ENCODE results near the gene IAH1.

Gene IAH1

GRCh38 chr2:9467687-9468086 lies 6.7 kb upstream of the IAH1 start:
- Histone ChIP-seq H3K56ac (ENCODE audit: low read length) (no peak overlapping the region), H3K27ac (ENCODE audit: low read depth, low read length) (no peak overlapping the region), H4K8ac (ENCODE audit: low read depth, low read length) (no peak overlapping the region), H3K79me2 (ENCODE audit: control insufficient read depth, insufficient read depth, low read length) (no peaks in the 10 kb centered on the region), H3K9ac (ENCODE audit: low read length) (no peak overlapping the region), H3K4me3 (ENCODE audit: low read length) (no peak overlapping the region), H3K27me3 (ENCODE audit: insufficient read depth, low read length, poor library complexity) (no peaks in the 10 kb centered on the region), H2AK5ac (ENCODE audit: low read length) (no peak overlapping the region), H3K36me3 (ENCODE audit: control insufficient read depth, insufficient read depth, low read length) (peaks cover 5% of the 10 kb centered on the region), H3K23ac (ENCODE audit: low read length) (no peak overlapping the region), H2BK15ac (replicated peaks; ENCODE audit: low read depth) (no peak overlapping the region), H3K18ac (ENCODE audit: low read length) (no peak overlapping the region), H3K4me2 (ENCODE audit: low read length) (no peak overlapping the region), H3K79me1 (ENCODE audit: low read length) (no peaks in the 10 kb centered on the region), H2BK5ac (ENCODE audit: low read length) (no peak overlapping the region), H3K4me1 (ENCODE audit: control insufficient read depth, low read depth, low read length) (no peaks in the 10 kb centered on the region), H3K4ac (ENCODE audit: low read depth, low read length) (no peak overlapping the region), H4K5ac (ENCODE audit: low read length) (no peak overlapping the region), H2BK120ac (ENCODE audit: low read depth, low read length) (no peak overlapping the region)
- DNase-seq = no peak
- WGBS (ENCODE audit: extremely low coverage, insufficient coverage, low lambda C conversion rate) = no CpG with 5 or more reads among the region's 10 CpGs

GRCh38 chr2:9471206-9471605 lies 3.1 kb upstream of the IAH1 start:
- no peak overlapping the region for H3K18ac ChIP-seq (ENCODE audit: low read length)
- DNase-seq = no peak
- peaks cover 4% of the 10 kb centered on the region for H3K36me3 ChIP-seq (ENCODE audit: control insufficient read depth, insufficient read depth, low read length)
- no peaks in the 10 kb centered on the region for H3K79me2 ChIP-seq (ENCODE audit: control insufficient read depth, insufficient read depth, low read length)
- H3K79me1 ChIP-seq (ENCODE audit: low read length) = no peaks in the 10 kb centered on the region
- H2BK15ac ChIP-seq (replicated peaks; ENCODE audit: low read depth) = no peak overlapping the region
- no peak overlapping the region for H3K23ac ChIP-seq (ENCODE audit: low read length)
- H3K27me3 ChIP-seq (ENCODE audit: insufficient read depth, low read length, poor library complexity) = no peaks in the 10 kb centered on the region
- H3K9ac ChIP-seq (ENCODE audit: low read length) = no peak overlapping the region
- WGBS (ENCODE audit: extremely low coverage, insufficient coverage, low lambda C conversion rate) = no CpG with 5 or more reads among the region's 5 CpGs
- H3K27ac ChIP-seq (ENCODE audit: low read depth, low read length) = no peak overlapping the region
- H3K4ac ChIP-seq (ENCODE audit: low read depth, low read length) = no peak overlapping the region
- no peak overlapping the region for H3K4me3 ChIP-seq (ENCODE audit: low read length)
- no peak overlapping the region for H2BK120ac ChIP-seq (ENCODE audit: low read depth, low read length)
- no peaks in the 10 kb centered on the region for H3K4me1 ChIP-seq (ENCODE audit: control insufficient read depth, low read depth, low read length)
- H3K4me2 ChIP-seq (ENCODE audit: low read length) = no peak overlapping the region
- no peak overlapping the region for H3K56ac ChIP-seq (ENCODE audit: low read length)
- no peak overlapping the region for H4K8ac ChIP-seq (ENCODE audit: low read depth, low read length)
- H2BK5ac ChIP-seq (ENCODE audit: low read length) = no peak overlapping the region
- no peak overlapping the region for H2AK5ac ChIP-seq (ENCODE audit: low read length)
- H4K5ac ChIP-seq (ENCODE audit: low read length) = no peak overlapping the region

- Histone ChIP-seq H3K79me2 (ENCODE audit: control insufficient read depth, insufficient read depth, low read length) (no peaks in the 10 kb centered on the region), H4K5ac (ENCODE audit: low read length) (no peak overlapping the region), H2BK5ac (ENCODE audit: low read length) (no peak overlapping the region), H3K4ac (ENCODE audit: low read depth, low read length) (no peak overlapping the region), H2BK120ac (ENCODE audit: low read depth, low read length) (no peak overlapping the region), H3K4me3 (ENCODE audit: low read length) (no peak overlapping the region), H3K4me2 (ENCODE audit: low read length) (no peak overlapping the region), H3K23ac (ENCODE audit: low read length) (no peak overlapping the region), H3K79me1 (ENCODE audit: low read length) (no peaks in the 10 kb centered on the region), H4K8ac (ENCODE audit: low read depth, low read length) (no peak overlapping the region), H3K36me3 (ENCODE audit: control insufficient read depth, insufficient read depth, low read length) (peaks cover 4% of the 10 kb centered on the region), H3K18ac (ENCODE audit: low read length) (no peak overlapping the region), H3K9ac (ENCODE audit: low read length) (no peak overlapping the region), H2BK15ac (replicated peaks; ENCODE audit: low read depth) (no peak overlapping the region), H3K27ac (ENCODE audit: low read depth, low read length) (no peak overlapping the region), H3K56ac (ENCODE audit: low read length) (no peak overlapping the region), H3K4me1 (ENCODE audit: control insufficient read depth, low read depth, low read length) (no peaks in the 10 kb centered on the region), H2AK5ac (ENCODE audit: low read length) (no peak overlapping the region), H3K27me3 (ENCODE audit: insufficient read depth, low read length, poor library complexity) (no peaks in the 10 kb centered on the region)
- DNase-seq = no peak
- no CpG with 5 or more reads among the region's 9 CpGs for WGBS (ENCODE audit: extremely low coverage, insufficient coverage, low lambda C conversion rate)
Observed at GRCh38 chr2:9472511-9472910, 1.8 kb upstream of the IAH1 start.

- no peaks in the 10 kb centered on the region for H3K4me1 ChIP-seq (ENCODE audit: control insufficient read depth, low read depth, low read length)
- H3K79me1 ChIP-seq (ENCODE audit: low read length) = no peaks in the 10 kb centered on the region
- peak overlapping the region; percentile 32 for H3K4me2 ChIP-seq (ENCODE audit: low read length)
- no peaks in the 10 kb centered on the region for H3K27me3 ChIP-seq (ENCODE audit: insufficient read depth, low read length, poor library complexity)
- peaks cover 2% of the 10 kb centered on the region for H3K36me3 ChIP-seq (ENCODE audit: control insufficient read depth, insufficient read depth, low read length)
- no peak overlapping the region for H2BK15ac ChIP-seq (replicated peaks; ENCODE audit: low read depth)
- H3K4ac ChIP-seq (ENCODE audit: low read depth, low read length) = no peak overlapping the region
- no peak overlapping the region for H2BK5ac ChIP-seq (ENCODE audit: low read length)
- H3K4me3 ChIP-seq (ENCODE audit: low read length) = no peak overlapping the region
- peak; percentile 63 for DNase-seq
- H4K5ac ChIP-seq (ENCODE audit: low read length) = no peak overlapping the region
- H3K79me2 ChIP-seq (ENCODE audit: control insufficient read depth, insufficient read depth, low read length) = no peaks in the 10 kb centered on the region
- no peak overlapping the region for H3K18ac ChIP-seq (ENCODE audit: low read length)
- H2BK120ac ChIP-seq (ENCODE audit: low read depth, low read length) = no peak overlapping the region
- no CpG with 5 or more reads among the region's 24 CpGs for WGBS (ENCODE audit: extremely low coverage, insufficient coverage, low lambda C conversion rate)
- H3K56ac ChIP-seq (ENCODE audit: low read length) = no peak overlapping the region
- no peak overlapping the region for H3K9ac ChIP-seq (ENCODE audit: low read length)
- H4K8ac ChIP-seq (ENCODE audit: low read depth, low read length) = no peak overlapping the region
- H3K23ac ChIP-seq (ENCODE audit: low read length) = no peak overlapping the region
- H3K27ac ChIP-seq (ENCODE audit: low read depth, low read length) = no peak overlapping the region
- H2AK5ac ChIP-seq (ENCODE audit: low read length) = no peak overlapping the region
Observed at GRCh38 chr2:9473308-9473984, 905 bp upstream of the IAH1 start.

GRCh38 chr2:9473985-9474360 lies 378 bp upstream of the IAH1 start:
- peak overlapping the region; percentile 32 for H3K4me2 ChIP-seq (ENCODE audit: low read length)
- peak overlapping the region; percentile 61 for H3K56ac ChIP-seq (ENCODE audit: low read length)
- peaks cover 2% of the 10 kb centered on the region for H3K36me3 ChIP-seq (ENCODE audit: control insufficient read depth, insufficient read depth, low read length)
- no peak overlapping the region for H2BK120ac ChIP-seq (ENCODE audit: low read depth, low read length)
- H3K4ac ChIP-seq (ENCODE audit: low read depth, low read length) = no peak overlapping the region
- H3K27me3 ChIP-seq (ENCODE audit: insufficient read depth, low read length, poor library complexity) = no peaks in the 10 kb centered on the region
- H2AK5ac ChIP-seq (ENCODE audit: low read length) = no peak overlapping the region
- H3K79me2 ChIP-seq (ENCODE audit: control insufficient read depth, insufficient read depth, low read length) = no peaks in the 10 kb centered on the region
- H3K4me3 ChIP-seq (ENCODE audit: low read length) = no peak overlapping the region
- H3K9ac ChIP-seq (ENCODE audit: low read length) = peak overlapping the region; percentile 46
- no peak overlapping the region for H4K8ac ChIP-seq (ENCODE audit: low read depth, low read length)
- no peak overlapping the region for H2BK15ac ChIP-seq (replicated peaks; ENCODE audit: low read depth)
- no peak for DNase-seq
- H3K27ac ChIP-seq (ENCODE audit: low read depth, low read length) = no peak overlapping the region
- H3K4me1 ChIP-seq (ENCODE audit: control insufficient read depth, low read depth, low read length) = no peaks in the 10 kb centered on the region
- no peak overlapping the region for H3K23ac ChIP-seq (ENCODE audit: low read length)
- no CpG with 5 or more reads among the region's 39 CpGs for WGBS (ENCODE audit: extremely low coverage, insufficient coverage, low lambda C conversion rate)
- no peak overlapping the region for H3K18ac ChIP-seq (ENCODE audit: low read length)
- no peaks in the 10 kb centered on the region for H3K79me1 ChIP-seq (ENCODE audit: low read length)
- no peak overlapping the region for H2BK5ac ChIP-seq (ENCODE audit: low read length)
- H4K5ac ChIP-seq (ENCODE audit: low read length) = no peak overlapping the region

GRCh38 chr2:9477914-9478313 lies 3.6 kb downstream of the IAH1 start:
- no peak overlapping the region for H2BK5ac ChIP-seq (ENCODE audit: low read length)
- H3K56ac ChIP-seq (ENCODE audit: low read length) = no peak overlapping the region
- no peak overlapping the region for H3K4me3 ChIP-seq (ENCODE audit: low read length)
- H3K9ac ChIP-seq (ENCODE audit: low read length) = no peak overlapping the region
- no peaks in the 10 kb centered on the region for H3K4me1 ChIP-seq (ENCODE audit: control insufficient read depth, low read depth, low read length)
- DNase-seq = no peak
- H3K18ac ChIP-seq (ENCODE audit: low read length) = no peak overlapping the region
- no peak overlapping the region for H2AK5ac ChIP-seq (ENCODE audit: low read length)
- no peaks in the 10 kb centered on the region for H3K27me3 ChIP-seq (ENCODE audit: insufficient read depth, low read length, poor library complexity)
- H3K4me2 ChIP-seq (ENCODE audit: low read length) = no peak overlapping the region
- WGBS (ENCODE audit: extremely low coverage, insufficient coverage, low lambda C conversion rate) = no CpG with 5 or more reads among the region's 7 CpGs
- H4K5ac ChIP-seq (ENCODE audit: low read length) = no peak overlapping the region
- H4K8ac ChIP-seq (ENCODE audit: low read depth, low read length) = no peak overlapping the region
- H2BK120ac ChIP-seq (ENCODE audit: low read depth, low read length) = no peak overlapping the region
- no peak overlapping the region for H3K27ac ChIP-seq (ENCODE audit: low read depth, low read length)
- no peak overlapping the region for H2BK15ac ChIP-seq (replicated peaks; ENCODE audit: low read depth)
- H3K4ac ChIP-seq (ENCODE audit: low read depth, low read length) = no peak overlapping the region
- no peaks in the 10 kb centered on the region for H3K79me2 ChIP-seq (ENCODE audit: control insufficient read depth, insufficient read depth, low read length)
- no peak overlapping the region for H3K23ac ChIP-seq (ENCODE audit: low read length)
- no peaks in the 10 kb centered on the region for H3K79me1 ChIP-seq (ENCODE audit: low read length)
- no peaks in the 10 kb centered on the region for H3K36me3 ChIP-seq (ENCODE audit: control insufficient read depth, insufficient read depth, low read length)

Measured in mesendoderm (in vitro differentiated cells).